Bronchial epithelial cell (primary cell): ENCODE measurements around the gene SIRPG. TPM values are rescaled to one million over a fixed set of nuclear protein-coding genes. Genes with fewer than 3 reads are reported as not detected.

Source experiments
- DNase-seq: peaks from one replicate; pipeline ENCODE4 v3.0.0-alpha.2; 2010; ENCODE audit warnings: low read depth
- FAIRE-seq: peaks from 2 replicates; lab custom pipeline; 2011; peaks lifted over from hg19 to GRCh38; lab: Jason Lieb, UNC
- H3K27me3 ChIP-seq: 2 replicates; pipeline ENCODE4 v1.5.1; 2011; ENCODE audit warnings: low read length; ENCODE audit not compliant: control insufficient read depth, insufficient read depth
- H3K36me3 ChIP-seq: 2 replicates; pipeline ENCODE4 v1.5.1; 2011; ENCODE audit warnings: low read length; ENCODE audit not compliant: control insufficient read depth, insufficient read depth
- H3K4me3 ChIP-seq: 2 replicates; pipeline ENCODE4 v1.5.1; 2011; ENCODE audit warnings: mild to moderate bottlenecking, low read depth, low read length, control low read depth
- CTCF ChIP-seq: IDR thresholded peaks from 2 replicates; pipeline ENCODE4 v1.5.1; 2011; ENCODE audit warnings: mild to moderate bottlenecking, moderate library complexity, low read length, control low read depth, inconsistent platforms; ENCODE audit not compliant: insufficient read depth, severe bottlenecking
- total RNA-seq: library from RNA; depleted of rRNA; stranded (reverse); fragments of >200 nt; gene quantifications from 2 replicates; pipeline ENCODE4 v1.2.1, GENCODE V29; 2014

Gene SIRPG
- total RNA-seq, 1 donor from 2014 or later, result not detected

- Histone ChIP-seq H3K36me3 (no peaks in the 10 kb centered on the region), H3K27me3 (no peaks in the 10 kb centered on the region), H3K4me3 (no peak overlapping the region)
- FAIRE-seq (no peak), DNase-seq (no peak)
- no peak for TF ChIP-seq CTCF
These were observed 29.5 kb upstream of the SIRPG start for GRCh38 chr20:1687053-1687452.

- no peak for TF ChIP-seq CTCF
- Histone ChIP-seq H3K27me3 (no peaks in the 10 kb centered on the region), H3K4me3 (no peak overlapping the region), H3K36me3 (no peaks in the 10 kb centered on the region)
- DNase-seq, result no peak
- no peak for FAIRE-seq
These were observed 28.7 kb upstream of the SIRPG start for GRCh38 chr20:1686151-1686748.

DNA sequence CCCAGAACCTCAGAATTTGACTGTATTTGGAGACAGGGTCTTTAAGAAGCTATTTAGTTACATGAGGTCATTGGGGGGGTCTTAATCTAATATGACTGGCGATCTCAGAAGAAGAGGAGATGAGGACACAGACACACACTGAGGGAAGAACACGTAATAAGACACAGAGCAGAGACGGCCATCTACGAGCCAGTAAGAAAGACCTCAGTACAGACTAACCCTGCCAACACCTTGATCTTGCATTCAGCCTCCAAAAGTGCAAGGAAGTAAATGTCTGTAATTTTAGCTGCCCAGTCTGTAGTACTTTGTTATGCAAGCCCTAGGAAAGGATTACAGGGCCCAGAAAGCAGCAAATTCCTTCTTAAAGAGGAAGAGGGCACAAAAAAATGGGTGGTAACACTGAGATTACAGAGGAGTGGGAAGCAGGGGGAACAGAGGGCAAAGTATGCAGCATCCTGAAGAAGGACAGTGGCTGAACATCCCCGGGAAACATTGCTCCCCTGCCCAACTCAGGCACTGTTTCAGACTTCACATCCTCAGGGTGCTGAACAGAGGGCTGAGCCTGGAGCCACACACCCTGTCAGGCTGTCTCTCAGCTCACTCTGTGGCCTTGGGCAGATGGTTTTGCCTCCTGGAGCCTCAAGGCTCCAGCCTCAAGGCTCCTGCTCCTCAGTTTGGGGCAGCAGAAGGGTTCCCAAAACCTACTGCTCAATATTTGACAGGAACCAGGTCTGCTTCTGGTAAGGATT is 27.9 kb upstream of the SIRPG start:
- Histone ChIP-seq H3K4me3 (no peak overlapping the region), H3K27me3 (no peaks in the 10 kb centered on the region), H3K36me3 (no peaks in the 10 kb centered on the region)
- DNase-seq (no peak), FAIRE-seq (no peak)
- TF ChIP-seq CTCF, result no peak

GRCh38 chr20:1684872-1685271 is 27.3 kb upstream of the SIRPG start:
- no peak for TF ChIP-seq CTCF
- no peaks in the 10 kb centered on the region for H3K27me3 ChIP-seq
- DNase-seq, result no peak
- H3K36me3 ChIP-seq, result no peaks in the 10 kb centered on the region
- H3K4me3 ChIP-seq, result no peak overlapping the region
- no peak for FAIRE-seq

GRCh38 chr20:1676650-1677049 is 19.1 kb upstream of the SIRPG start:
- H3K4me3 ChIP-seq, result no peak overlapping the region
- peaks cover 3% of the 10 kb centered on the region for H3K27me3 ChIP-seq
- H3K36me3 ChIP-seq, result no peaks in the 10 kb centered on the region
- no peak for TF ChIP-seq CTCF
- FAIRE-seq, result no peak
- no peak for DNase-seq
